ENCODE measurements around the gene SIX3. TPM values are rescaled to one million over a fixed set of nuclear protein-coding genes. Genes with fewer than 3 reads are reported as not detected.

The SIX3 gene
- total RNA-seq, 2 donors from 2014 or later = not detected

DNA sequence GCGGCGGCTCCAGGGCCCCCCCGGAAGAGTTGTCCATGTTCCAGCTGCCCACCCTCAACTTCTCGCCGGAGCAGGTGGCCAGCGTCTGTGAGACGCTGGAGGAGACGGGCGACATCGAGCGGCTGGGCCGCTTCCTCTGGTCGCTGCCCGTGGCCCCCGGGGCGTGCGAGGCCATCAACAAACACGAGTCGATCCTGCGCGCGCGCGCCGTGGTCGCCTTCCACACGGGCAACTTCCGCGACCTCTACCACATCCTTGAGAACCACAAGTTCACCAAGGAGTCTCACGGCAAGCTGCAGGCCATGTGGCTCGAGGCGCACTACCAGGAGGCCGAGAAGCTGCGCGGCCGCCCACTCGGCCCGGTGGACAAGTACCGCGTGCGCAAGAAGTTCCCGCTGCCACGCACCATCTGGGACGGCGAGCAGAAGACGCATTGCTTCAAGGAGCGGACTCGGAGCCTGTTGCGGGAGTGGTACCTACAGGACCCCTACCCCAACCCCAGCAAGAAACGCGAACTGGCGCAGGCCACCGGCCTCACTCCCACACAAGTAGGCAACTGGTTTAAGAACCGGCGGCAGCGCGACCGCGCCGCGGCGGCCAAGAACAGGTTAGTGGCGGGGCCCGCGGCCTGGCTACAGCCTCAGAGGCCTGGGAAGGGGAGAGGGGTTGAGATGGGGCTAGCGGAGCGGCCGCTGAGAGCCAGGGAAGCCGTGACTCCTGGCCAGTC lies 965 bp downstream of the SIX3 start:
- H3K27me3 Mint-ChIP-seq = peaks cover 50 to 75% of the 10 kb centered on the region in 2 donors
- ATAC-seq (peak in 1 of 2 donors; percentile 8), DNase-seq (ENCODE audit: low spot score) (no peak)
- no peaks in the 10 kb centered on the region for H3K9me3 Mint-ChIP-seq
- no peak overlapping the region for H3K27ac Mint-ChIP-seq
- peaks cover 15 to 27% of the 10 kb centered on the region in 2 donors for H3K4me1 Mint-ChIP-seq (ENCODE audit: low read depth in 2 of 2)
- no peaks in the 10 kb centered on the region for H3K36me3 Mint-ChIP-seq
- peak overlapping the region; percentile 77 for H3K4me3 Mint-ChIP-seq

- Mint-ChIP-seq H3K36me3 (no peaks in the 10 kb centered on the region), H3K4me1 (ENCODE audit: low read depth in 2 of 2) (peaks cover 15 to 27% of the 10 kb centered on the region in 2 donors), H3K9me3 (no peaks in the 10 kb centered on the region), H3K27me3 (peaks cover 57 to 82% of the 10 kb centered on the region in 2 donors), H3K27ac (no peak overlapping the region), H3K4me3 (peak overlapping the region; percentile 15)
- no peak for DNase-seq (ENCODE audit: low spot score)
- ATAC-seq = no peak
These were observed 1.7 kb downstream of the SIX3 start for GRCh38 chr2:44943031-44943692.

DNA sequence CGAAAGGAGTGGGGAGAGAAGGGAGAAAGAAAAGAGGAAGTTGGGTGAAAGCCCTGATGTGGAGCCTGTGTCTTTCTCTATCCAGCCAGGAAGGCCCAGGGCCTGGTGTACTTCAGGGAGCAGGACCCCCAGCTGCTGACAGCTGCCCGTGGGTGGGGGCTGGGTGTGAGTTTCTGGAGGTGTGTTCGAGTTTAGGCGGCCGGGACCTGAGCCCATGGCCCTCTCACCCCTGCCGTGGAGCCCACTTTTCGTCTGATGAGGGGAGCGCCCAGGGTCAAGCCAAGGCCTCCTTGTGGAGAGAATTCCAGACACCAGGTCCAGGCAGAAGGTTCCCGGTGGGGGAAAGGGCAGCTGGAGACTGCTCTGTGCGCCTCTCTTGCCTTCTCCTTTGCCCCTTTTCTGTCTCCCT lies 2.2 kb downstream of the SIX3 start:
- no peak overlapping the region for H3K4me3 Mint-ChIP-seq

GRCh38 chr2:44944102-44944951 lies 2.8 kb downstream of the SIX3 start:
- Mint-ChIP-seq H3K9me3 (no peaks in the 10 kb centered on the region), H3K27me3 (peaks cover 64 to 93% of the 10 kb centered on the region in 2 donors), H3K27ac (no peak overlapping the region), H3K36me3 (no peaks in the 10 kb centered on the region), H3K4me1 (ENCODE audit: low read depth in 2 of 2) (peaks cover 15 to 27% of the 10 kb centered on the region in 2 donors), H3K4me3 (peak overlapping the region; percentile 12)
- ATAC-seq (no peak), DNase-seq (ENCODE audit: low spot score) (no peak)

More for the DNA sequence above, 2.2 kb downstream of the SIX3 start:
- Mint-ChIP-seq H3K4me1 (ENCODE audit: low read depth in 2 of 2) (peaks cover 15 to 27% of the 10 kb centered on the region in 2 donors), H3K27ac (no peak overlapping the region), H3K36me3 (no peaks in the 10 kb centered on the region), H3K9me3 (no peaks in the 10 kb centered on the region), H3K27me3 (peaks cover 59 to 87% of the 10 kb centered on the region in 2 donors)
- ATAC-seq (no peak), DNase-seq (ENCODE audit: low spot score) (no peak)

- peaks cover 61 to 92% of the 10 kb centered on the region in 2 donors for H3K27me3 Mint-ChIP-seq
- no peaks in the 10 kb centered on the region for H3K36me3 Mint-ChIP-seq
- peak overlapping the region; percentile 12 for H3K4me3 Mint-ChIP-seq
- no peaks in the 10 kb centered on the region for H3K9me3 Mint-ChIP-seq
- peaks cover 15 to 27% of the 10 kb centered on the region in 2 donors for H3K4me1 Mint-ChIP-seq (ENCODE audit: low read depth in 2 of 2)
- no peak for ATAC-seq
- no peak overlapping the region for H3K27ac Mint-ChIP-seq
- no peak for DNase-seq (ENCODE audit: low spot score)
These were observed 3.6 kb downstream of the SIX3 start for GRCh38 chr2:44944952-44945612.

DNA sequence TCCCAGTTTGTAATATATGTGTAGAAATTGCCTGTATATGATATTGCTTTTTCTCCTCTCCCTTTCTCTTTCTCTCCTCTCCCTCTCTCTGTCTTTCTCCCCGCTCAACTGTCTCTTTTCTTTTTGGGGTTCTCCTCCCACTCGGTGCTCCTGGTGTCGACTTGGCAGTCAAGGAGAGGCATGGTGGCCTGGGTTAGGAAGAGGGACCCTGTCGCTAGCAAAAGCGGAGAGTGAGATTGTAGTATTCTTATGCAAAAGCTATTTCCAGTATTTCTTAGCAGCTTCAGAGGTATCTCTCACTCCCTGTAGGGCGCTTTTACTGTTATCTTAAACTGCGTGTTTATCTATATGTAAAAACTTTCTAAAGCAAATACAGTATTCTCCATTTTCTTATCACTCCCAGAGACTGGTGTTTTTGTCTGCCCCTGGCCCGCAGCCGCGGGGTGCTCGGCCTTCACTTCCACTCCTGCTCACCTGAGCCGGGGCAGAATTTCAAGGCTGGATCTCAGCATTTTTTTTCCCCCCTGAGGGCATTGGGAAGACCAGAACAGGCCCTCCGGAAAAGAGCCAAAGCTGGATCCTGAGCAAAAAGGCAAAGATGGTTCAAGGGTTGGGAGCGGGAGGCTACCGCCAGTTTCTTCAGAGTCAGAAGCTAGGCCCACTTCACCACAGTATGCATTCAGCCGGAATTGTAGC lies 4.3 kb downstream of the SIX3 start:
- peaks cover 15 to 24% of the 10 kb centered on the region in 2 donors for H3K4me1 Mint-ChIP-seq (ENCODE audit: low read depth in 2 of 2)
- peaks cover 63 to 92% of the 10 kb centered on the region in 2 donors for H3K27me3 Mint-ChIP-seq
- no peak overlapping the region for H3K27ac Mint-ChIP-seq
- H3K4me3 Mint-ChIP-seq = no peak overlapping the region
- ATAC-seq (no peak), DNase-seq (ENCODE audit: low spot score) (no peak)
- no peaks in the 10 kb centered on the region for H3K36me3 Mint-ChIP-seq
- no peaks in the 10 kb centered on the region for H3K9me3 Mint-ChIP-seq

- no peak overlapping the region for H3K4me3 Mint-ChIP-seq
- ATAC-seq = no peak
- DNase-seq (ENCODE audit: low spot score) = no peak
These were observed 5.0 kb downstream of the SIX3 start for GRCh38 chr2:44946372-44947027.

GRCh38 chr2:44947028-44947375 lies 5.5 kb downstream of the SIX3 start:
- peaks cover 15 to 18% of the 10 kb centered on the region in 2 donors for H3K4me1 Mint-ChIP-seq (ENCODE audit: low read depth in 2 of 2)
- ATAC-seq = no peak

More at GRCh38 chr2:44946372-44947027, 5.0 kb downstream of the SIX3 start:
- H3K9me3 Mint-ChIP-seq = no peaks in the 10 kb centered on the region
- peaks cover 63 to 92% of the 10 kb centered on the region in 2 donors for H3K27me3 Mint-ChIP-seq
- H3K4me1 Mint-ChIP-seq (ENCODE audit: low read depth in 2 of 2) = peaks cover 15 to 21% of the 10 kb centered on the region in 2 donors
- no peaks in the 10 kb centered on the region for H3K36me3 Mint-ChIP-seq
- H3K27ac Mint-ChIP-seq = no peak overlapping the region

GRCh38 chr2:44948565-44949328 lies 7.2 kb downstream of the SIX3 start:
- Mint-ChIP-seq H3K4me3 (no peak overlapping the region), H3K36me3 (no peaks in the 10 kb centered on the region), H3K9me3 (no peaks in the 10 kb centered on the region), H3K27ac (no peak overlapping the region), H3K4me1 (ENCODE audit: low read depth in 2 of 2) (peaks cover 5 to 11% of the 10 kb centered on the region in 2 donors), H3K27me3 (peaks cover 61 to 84% of the 10 kb centered on the region in 2 donors)
- DNase-seq (ENCODE audit: low spot score) (no peak), ATAC-seq (no peak)

More at GRCh38 chr2:44947028-44947375, 5.5 kb downstream of the SIX3 start:
- H3K27me3 Mint-ChIP-seq = peaks cover 61 to 90% of the 10 kb centered on the region in 2 donors
- H3K27ac Mint-ChIP-seq = no peak overlapping the region
- DNase-seq (ENCODE audit: low spot score) = no peak
- H3K9me3 Mint-ChIP-seq = no peaks in the 10 kb centered on the region
- no peaks in the 10 kb centered on the region for H3K36me3 Mint-ChIP-seq
- H3K4me3 Mint-ChIP-seq = no peak overlapping the region

- Mint-ChIP-seq H3K27ac (no peak overlapping the region), H3K4me1 (ENCODE audit: low read depth in 2 of 2) (peaks cover 5 to 11% of the 10 kb centered on the region in 2 donors), H3K9me3 (no peaks in the 10 kb centered on the region), H3K36me3 (no peaks in the 10 kb centered on the region), H3K4me3 (no peak overlapping the region), H3K27me3 (peaks cover 61 to 79% of the 10 kb centered on the region in 2 donors)
- no peak for ATAC-seq
- DNase-seq (ENCODE audit: low spot score) = no peak
These were observed 8.0 kb downstream of the SIX3 start for GRCh38 chr2:44949329-44950151.

GRCh38 chr2:44950646-44951045 lies 9.1 kb downstream of the SIX3 start:
- Mint-ChIP-seq H3K4me3 (no peak overlapping the region), H3K4me1 (ENCODE audit: low read depth in 2 of 2) (peaks cover 0 to 10% of the 10 kb centered on the region in 2 donors), H3K36me3 (no peaks in the 10 kb centered on the region), H3K27me3 (peaks cover 60 to 68% of the 10 kb centered on the region in 2 donors), H3K27ac (no peak overlapping the region), H3K9me3 (no peaks in the 10 kb centered on the region)
- DNase-seq (ENCODE audit: low spot score) = no peak
- no peak for ATAC-seq

Measured in natural killer cell treated with Interleukin-12 subunit alpha and Interleukin-12 subunit beta and Interleukin-15 and Interleukin-18, amount 100 ng/mL, for 72 hours (primary cell).